RWPE2 (cell line): Measurements from ENCODE around the gene LTC4S.

Experiments used
- ATAC-seq: fragments of 200-7000 bp; cut with Tn5 transposase; 3 replicates; pipeline ENCODE4 v1.9.1; 2021; ENCODE audit warnings: low read depth
- DNase-seq: peaks from one replicate; pipeline ENCODE4 v3.0.0-alpha.2; 2020; ENCODE audit warnings: low spot score
- H3K27ac ChIP-seq: fragments of 450-650 bp; 2 replicates; pipeline ENCODE4 v1.5.1; 2017; ENCODE audit warnings: mild to moderate bottlenecking; ENCODE audit not compliant: poor library complexity, severe bottlenecking
- H3K27me3 ChIP-seq: fragments of 250-450 bp; sonication (Bioruptor Pico); 2 replicates; pipeline ENCODE4 v1.5.1; 2021; ENCODE audit warnings: mild to moderate bottlenecking, moderate library complexity; ENCODE audit not compliant: insufficient read depth, poor library complexity, severe bottlenecking
- H3K36me3 ChIP-seq: fragments of 250-450 bp; sonication (Bioruptor Pico); 2 replicates; pipeline ENCODE4 v1.5.1; 2020; ENCODE audit warnings: low read depth, mild to moderate bottlenecking, moderate library complexity
- H3K4me1 ChIP-seq: fragments of 250-450 bp; sonication (Bioruptor Pico); 2 replicates; pipeline ENCODE4 v1.5.1; 2021; ENCODE audit warnings: mild to moderate bottlenecking, moderate library complexity; ENCODE audit not compliant: insufficient read depth, poor library complexity, severe bottlenecking
- H3K4me3 ChIP-seq: fragments of 250-450 bp; sonication (Bioruptor Pico); 2 replicates; pipeline ENCODE4 v1.5.1; 2021; ENCODE audit warnings: mild to moderate bottlenecking, moderate library complexity; ENCODE audit not compliant: severe bottlenecking
- H3K9me3 ChIP-seq: fragments of 250-450 bp; sonication (Bioruptor Pico); 2 replicates; pipeline ENCODE4 v1.5.1; 2021; ENCODE audit warnings: mild to moderate bottlenecking, moderate library complexity; ENCODE audit not compliant: severe bottlenecking
- TF ChIP-seq, protein P1 (sequence below): fragments of 450-650 bp; IDR thresholded peaks from one replicate; pipeline ENCODE4 v1.5.1; 2017; ENCODE audit warnings: mild to moderate bottlenecking, moderate library complexity; ENCODE audit not compliant: poor library complexity, severe bottlenecking

The LTC4S gene

GRCh38 chr5:179828756-179829421 lies 35.1 kb downstream of the LTC4S start:
- no peak for ATAC-seq
- Histone ChIP-seq H3K27ac (no peak overlapping the region), H3K27me3 (no peaks in the 10 kb centered on the region), H3K36me3 (peaks cover 99% of the 10 kb centered on the region), H3K4me3 (no peak overlapping the region), H3K9me3 (no peaks in the 10 kb centered on the region), H3K4me1 (no peaks in the 10 kb centered on the region)
- DNase-seq, result no peak
- TF ChIP-seq, protein P1, sequence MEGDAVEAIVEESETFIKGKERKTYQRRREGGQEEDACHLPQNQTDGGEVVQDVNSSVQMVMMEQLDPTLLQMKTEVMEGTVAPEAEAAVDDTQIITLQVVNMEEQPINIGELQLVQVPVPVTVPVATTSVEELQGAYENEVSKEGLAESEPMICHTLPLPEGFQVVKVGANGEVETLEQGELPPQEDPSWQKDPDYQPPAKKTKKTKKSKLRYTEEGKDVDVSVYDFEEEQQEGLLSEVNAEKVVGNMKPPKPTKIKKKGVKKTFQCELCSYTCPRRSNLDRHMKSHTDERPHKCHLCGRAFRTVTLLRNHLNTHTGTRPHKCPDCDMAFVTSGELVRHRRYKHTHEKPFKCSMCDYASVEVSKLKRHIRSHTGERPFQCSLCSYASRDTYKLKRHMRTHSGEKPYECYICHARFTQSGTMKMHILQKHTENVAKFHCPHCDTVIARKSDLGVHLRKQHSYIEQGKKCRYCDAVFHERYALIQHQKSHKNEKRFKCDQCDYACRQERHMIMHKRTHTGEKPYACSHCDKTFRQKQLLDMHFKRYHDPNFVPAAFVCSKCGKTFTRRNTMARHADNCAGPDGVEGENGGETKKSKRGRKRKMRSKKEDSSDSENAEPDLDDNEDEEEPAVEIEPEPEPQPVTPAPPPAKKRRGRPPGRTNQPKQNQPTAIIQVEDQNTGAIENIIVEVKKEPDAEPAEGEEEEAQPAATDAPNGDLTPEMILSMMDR, result no peak

- Histone ChIP-seq H3K4me3 (no peak overlapping the region), H3K9me3 (no peaks in the 10 kb centered on the region), H3K27ac (no peak overlapping the region), H3K36me3 (peaks cover 94% of the 10 kb centered on the region), H3K4me1 (no peaks in the 10 kb centered on the region), H3K27me3 (no peaks in the 10 kb centered on the region)
- DNase-seq (no peak), ATAC-seq (no peak)
- TF ChIP-seq, protein P1, result no peak
Measured at GRCh38 chr5:179829732-179830435, 36.1 kb downstream of the LTC4S start.

DNA sequence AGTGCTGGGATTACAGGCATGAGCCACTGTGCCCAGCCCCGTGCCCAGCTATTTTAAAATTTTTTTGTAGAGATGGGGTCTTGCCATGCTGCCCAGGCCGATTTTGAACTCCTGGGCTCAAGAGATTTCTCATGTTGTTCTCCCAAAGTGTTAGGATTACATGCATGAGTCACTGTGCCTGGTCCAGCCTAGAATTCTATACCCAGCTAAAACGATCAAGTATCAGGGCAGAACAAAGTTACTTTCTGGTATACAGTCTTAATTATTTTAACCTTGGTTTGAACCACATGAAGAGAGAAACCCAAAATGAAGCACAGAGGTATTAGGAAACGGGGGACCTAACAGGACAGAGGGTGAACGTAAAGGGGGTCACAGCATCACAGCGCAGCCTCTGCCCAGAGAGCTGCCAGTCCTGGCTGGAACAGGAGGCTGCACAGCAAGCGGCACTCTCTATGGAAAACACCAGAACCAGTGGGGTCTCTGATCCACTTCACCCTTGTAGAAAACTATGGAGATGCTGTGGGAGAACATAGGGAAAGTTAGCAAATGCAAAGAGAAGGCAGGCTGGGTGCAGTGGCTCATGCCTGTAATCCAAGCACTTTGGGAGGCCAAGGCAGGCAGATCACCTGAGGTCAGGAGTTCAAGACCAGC lies 37.2 kb downstream of the LTC4S start:
- no peak overlapping the region for H3K4me3 ChIP-seq
- no peak for ATAC-seq
- H3K4me1 ChIP-seq, result no peaks in the 10 kb centered on the region
- no peak overlapping the region for H3K27ac ChIP-seq
- DNase-seq, result no peak
- TF ChIP-seq, protein P1, result no peak
- no peaks in the 10 kb centered on the region for H3K9me3 ChIP-seq
- peaks cover 91% of the 10 kb centered on the region for H3K36me3 ChIP-seq
- no peaks in the 10 kb centered on the region for H3K27me3 ChIP-seq

GRCh38 chr5:179832039-179832745 lies 38.4 kb downstream of the LTC4S start:
- Histone ChIP-seq H3K9me3 (no peaks in the 10 kb centered on the region), H3K27me3 (no peaks in the 10 kb centered on the region), H3K4me1 (no peaks in the 10 kb centered on the region), H3K36me3 (peaks cover 92% of the 10 kb centered on the region), H3K27ac (no peak overlapping the region), H3K4me3 (no peak overlapping the region)
- DNase-seq (no peak), ATAC-seq (no peak)
- TF ChIP-seq, protein P1, result no peak
